Choroid plexus epithelial cell (primary cell): Measurements from ENCODE around the gene MYOZ1.

ENCODE experiments used
- DNase-seq: peaks from one replicate; pipeline ENCODE4 v3.0.0-alpha.2; 2010; ENCODE audit warnings: low read depth
- H3K4me3 ChIP-seq: 2 replicates; pipeline ENCODE4 v1.5.1; 2011; ENCODE audit warnings: low read depth, mild to moderate bottlenecking, control low read depth, low read length, moderate library complexity
- CTCF ChIP-seq: conservative IDR thresholded peaks from 2 replicates; pipeline ENCODE4 v1.5.1; 2011; ENCODE audit warnings: low read depth, mild to moderate bottlenecking, control low read depth, inconsistent platforms, low read length, moderate library complexity

Gene MYOZ1

GRCh38 chr10:73655257-73655989 lies 14.1 kb upstream of the MYOZ1 start:
- no peak for TF ChIP-seq CTCF
- no peak overlapping the region for H3K4me3 ChIP-seq
- DNase-seq, result no peak

- no peak overlapping the region for H3K4me3 ChIP-seq
- TF ChIP-seq CTCF, result peak; percentile 67
- DNase-seq, result peak; percentile 87
These were observed 12.4 kb upstream of the MYOZ1 start for GRCh38 chr10:73653701-73654100.

GRCh38 chr10:73653195-73653594 lies 11.9 kb upstream of the MYOZ1 start:
- H3K4me3 ChIP-seq, result no peak overlapping the region
- DNase-seq, result no peak
- no peak for TF ChIP-seq CTCF

GRCh38 chr10:73650537-73651331 lies 9.5 kb upstream of the MYOZ1 start:
- DNase-seq, result peak; percentile 88
- TF ChIP-seq CTCF, result no peak
- no peak overlapping the region for H3K4me3 ChIP-seq

- TF ChIP-seq CTCF, result no peak
- DNase-seq, result peak; percentile 54
These were observed 8.7 kb upstream of the MYOZ1 start for GRCh38 chr10:73649876-73650536.

GRCh38 chr10:73648975-73649829 lies 7.9 kb upstream of the MYOZ1 start:
- DNase-seq, result no peak
- no peak for TF ChIP-seq CTCF
- H3K4me3 ChIP-seq, result no peak overlapping the region

More at GRCh38 chr10:73649876-73650536, 8.7 kb upstream of the MYOZ1 start:
- no peak overlapping the region for H3K4me3 ChIP-seq
